ENCODE measurements around the gene HOXB5.

HOXB5 gene

DNA sequence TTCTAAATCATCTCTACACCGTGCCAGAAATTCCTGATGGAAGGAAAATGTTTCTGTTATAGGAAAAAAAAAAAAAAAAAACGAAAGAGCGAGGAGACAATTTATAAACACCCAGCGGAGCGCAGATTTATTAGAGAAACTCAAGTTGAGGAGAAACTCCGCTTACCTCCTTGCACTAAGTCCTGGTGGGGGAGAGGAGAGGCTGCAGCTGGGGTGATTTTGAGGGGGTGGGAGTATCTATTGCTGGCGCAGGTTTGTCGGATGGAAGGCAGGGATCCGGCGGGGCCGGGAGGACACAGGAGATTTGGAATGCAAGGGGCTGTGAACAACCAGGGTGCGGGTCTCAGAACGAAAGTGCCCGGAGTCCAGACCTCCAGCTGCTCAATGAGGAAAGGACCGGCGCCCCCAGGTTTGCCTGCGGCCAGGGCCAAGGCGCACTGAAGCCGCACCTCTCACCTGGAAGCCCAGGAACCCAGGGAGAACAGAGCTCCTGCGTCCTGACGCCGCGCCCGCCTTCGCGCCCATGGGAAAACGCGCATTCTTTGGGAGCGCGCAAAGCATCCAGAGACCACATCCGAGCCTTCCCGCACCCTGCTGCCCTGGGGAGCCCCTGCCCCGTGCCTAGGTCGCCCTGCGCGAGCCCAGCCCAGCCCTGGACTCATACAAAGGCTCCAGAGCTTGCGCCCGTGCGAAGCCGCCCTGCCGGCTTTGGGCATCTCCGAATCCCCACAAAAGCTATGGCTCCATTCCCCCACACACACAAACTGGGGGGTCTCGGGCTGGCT, 24.1 kb upstream of the HOXB5 start:
- no peak for DNase-seq

DNA sequence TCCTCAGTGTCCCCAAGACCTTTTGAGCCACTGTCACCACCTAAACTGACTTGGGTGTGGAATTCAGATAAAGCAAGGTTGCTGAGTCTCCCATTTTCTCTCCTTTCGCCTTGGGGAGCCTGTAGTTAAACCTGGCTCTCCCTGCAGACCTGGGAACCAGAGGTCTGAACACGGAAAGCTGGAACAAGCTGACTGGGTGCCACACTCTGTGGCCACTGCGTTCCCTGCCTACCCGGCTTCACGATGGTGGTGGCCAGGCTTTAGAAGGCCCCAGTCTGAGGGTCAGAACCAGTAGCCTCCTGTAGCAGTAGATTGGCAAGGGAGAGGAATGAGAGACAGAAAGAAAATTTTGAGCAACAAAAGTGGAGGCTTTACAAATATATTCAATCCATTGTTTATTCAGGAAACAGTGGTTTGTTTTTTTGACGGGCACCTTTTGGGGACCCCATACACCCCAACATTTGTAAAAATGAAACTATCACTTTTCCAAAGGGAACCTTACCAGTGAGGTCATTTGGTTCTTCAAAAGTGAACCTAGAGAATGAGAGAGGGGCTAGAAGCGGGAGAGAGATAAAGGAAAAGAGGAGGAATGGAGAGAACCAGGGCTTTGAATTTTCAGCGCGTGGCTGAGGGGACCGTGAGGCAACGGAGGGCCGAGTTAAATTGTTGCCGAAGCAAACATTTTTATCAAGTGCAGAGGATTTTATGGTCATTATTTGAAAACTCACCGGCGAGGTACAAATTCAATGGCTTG, 23.3 kb upstream of the HOXB5 start:
- DNase-seq = no peak

DNA sequence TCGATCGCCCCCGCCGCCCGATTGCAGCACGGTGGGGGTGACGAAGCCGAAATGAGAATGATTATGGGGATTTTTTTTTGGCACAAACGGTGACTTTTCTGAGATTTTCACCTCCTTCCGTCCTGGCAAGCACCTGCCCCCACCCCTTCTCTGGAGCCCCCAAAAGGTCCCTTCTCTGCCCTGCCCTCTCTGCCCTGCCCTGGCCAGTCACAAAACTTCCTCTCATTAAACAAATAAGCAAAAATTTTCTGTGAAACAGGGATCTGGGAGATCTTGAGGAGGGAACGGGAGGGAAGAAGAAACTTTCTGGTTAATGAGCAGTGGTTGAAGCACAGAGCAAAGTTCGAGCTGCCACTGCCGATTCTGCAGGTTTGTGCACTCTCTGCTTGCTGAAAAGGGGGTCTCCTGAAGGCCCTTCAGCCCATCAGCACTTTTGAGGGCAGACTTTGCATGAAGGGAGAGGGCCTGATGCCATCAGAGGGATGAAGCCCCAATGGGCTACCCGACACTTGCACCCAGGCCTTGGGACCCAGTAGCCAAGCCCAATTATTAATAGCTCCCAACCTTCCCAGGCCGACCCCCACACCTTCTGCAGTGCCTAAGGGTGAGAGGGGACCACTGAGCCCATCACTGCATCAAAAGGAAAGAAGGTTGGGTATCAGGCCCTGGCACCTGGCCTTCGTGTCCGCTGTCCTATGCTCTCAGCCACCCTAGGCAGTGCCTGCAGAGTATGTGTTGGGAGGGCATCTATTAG, 22.6 kb upstream of the HOXB5 start:
- DNase-seq = no peak

DNA sequence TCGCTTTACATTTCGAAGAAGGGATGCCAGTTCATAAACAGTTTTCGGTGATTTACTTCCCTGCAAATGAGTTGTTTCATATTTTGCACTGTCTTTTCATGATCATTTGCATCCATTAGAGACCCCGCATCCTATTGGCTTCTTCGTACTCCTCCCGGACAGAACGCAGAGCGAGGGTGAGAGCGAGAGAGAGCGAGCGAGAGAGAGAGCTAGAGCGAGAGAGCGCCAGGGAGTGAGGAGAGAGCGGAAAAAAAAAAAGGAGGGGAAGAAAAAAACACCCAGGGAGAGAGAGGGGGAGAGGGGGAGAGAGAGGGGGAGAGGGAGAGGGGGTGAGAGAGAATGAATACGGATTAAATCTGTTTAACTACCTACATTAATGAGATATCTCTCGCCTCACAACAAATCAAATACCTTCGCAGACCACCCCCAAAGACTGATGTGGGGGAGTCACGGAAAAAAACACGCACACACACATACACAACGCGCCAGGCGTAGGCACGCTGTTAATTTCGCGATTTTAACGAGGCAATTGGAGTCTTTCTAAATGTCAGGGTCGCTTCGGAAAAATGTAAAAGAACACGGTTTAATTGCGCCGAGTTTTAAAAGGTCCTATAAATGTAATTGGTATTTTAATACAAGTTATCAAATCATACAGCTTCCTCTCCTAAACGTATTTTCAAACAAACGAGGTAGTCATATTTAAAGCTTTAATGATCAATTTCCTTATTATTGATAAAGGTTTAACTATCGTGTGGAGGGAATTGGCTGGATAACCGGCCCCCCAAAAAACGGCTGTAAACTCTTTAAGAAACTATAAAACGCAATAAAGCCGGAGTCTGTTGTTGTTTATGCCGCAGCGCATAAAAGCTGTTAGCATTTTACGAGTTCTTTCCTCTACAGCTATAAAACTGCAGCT, 21.7 kb upstream of the HOXB5 start, which contains the start of gene HOXB8:
HOXB8 (minus strand) TSS at position 246 of the 916 bp plus-strand sequence. CDS start 588 bp downstream, outside the sequence.
- DNase-seq = no peak

DNA sequence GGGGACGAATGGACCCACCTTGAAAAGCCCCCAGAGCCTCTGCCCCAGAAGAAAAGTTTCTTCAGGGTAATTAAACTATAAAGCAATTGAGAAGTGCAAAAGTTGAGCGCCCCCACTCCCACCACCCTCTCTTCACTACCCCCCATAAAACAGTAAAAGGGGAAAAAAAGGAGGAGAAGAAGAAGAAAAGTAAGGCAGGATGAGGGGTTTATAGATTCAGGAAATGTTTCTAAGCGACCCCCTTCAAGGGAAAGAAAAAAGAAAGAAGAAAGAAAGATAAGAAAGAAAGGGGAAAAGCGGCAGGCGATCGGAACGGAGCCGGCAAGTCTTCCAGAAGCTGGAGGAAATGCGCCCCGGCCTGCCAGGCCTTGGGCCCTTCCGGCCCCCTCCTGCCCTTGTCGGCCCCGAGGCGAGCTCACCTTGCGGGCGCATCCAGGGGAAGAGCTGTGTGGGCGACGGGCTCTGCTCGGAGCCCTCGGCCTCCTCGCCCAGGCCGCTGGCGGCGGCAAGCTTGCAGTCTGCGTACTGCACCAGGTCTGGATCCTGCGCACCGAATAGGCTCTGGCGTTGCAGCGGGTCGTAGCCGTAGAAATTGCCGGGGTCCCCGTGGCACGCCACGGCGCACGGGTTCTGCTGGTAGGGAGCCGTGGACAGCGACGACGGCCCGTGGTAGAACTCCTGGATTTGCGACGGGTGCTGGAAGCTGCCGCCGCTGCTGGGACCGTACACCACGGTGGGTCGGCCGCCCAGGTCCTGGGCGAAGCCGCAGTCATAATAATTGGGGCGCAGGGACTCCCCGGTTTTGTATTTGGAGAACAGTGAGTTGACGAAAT, 20.5 kb upstream of the HOXB5 start:
- no peak for DNase-seq

DNA sequence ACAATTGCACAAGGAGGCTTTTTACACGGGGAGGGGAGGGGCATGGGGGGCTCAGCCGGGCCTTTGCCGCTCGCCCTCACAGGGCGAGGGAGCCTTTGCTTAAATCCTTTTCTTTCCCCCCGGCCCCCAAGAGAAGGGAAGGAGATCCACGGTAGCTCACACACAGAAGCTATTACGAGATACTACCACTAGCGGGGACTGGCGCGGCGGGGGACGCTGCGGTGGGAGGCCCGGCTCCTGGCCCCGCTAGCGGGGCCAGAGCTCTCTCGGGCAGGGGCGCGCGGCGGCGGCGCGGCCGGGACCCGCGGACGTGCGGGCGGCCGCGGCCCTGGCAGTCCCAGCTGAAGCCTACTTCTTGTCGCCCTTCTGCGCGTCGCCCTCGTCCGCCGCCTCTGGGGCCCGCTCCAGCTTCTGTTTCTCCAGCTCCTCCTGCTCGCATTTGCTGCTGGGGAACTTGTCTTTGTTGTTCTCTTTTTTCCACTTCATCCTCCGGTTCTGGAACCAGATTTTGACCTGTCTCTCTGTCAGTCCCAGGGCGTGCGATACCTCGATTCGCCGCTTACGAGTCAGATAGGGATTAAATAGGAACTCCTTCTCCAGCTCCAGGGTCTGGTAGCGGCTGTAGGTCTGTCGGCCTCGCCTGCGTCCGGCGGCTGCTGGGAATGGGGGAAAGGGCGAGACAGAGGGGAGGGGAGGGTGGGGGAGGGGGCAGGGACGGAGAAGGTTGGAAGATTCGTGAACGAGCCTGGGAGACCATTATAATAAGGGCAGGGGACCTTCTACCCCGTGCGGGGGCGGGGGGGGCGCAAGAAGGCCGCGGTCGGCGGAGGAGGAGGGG, 19.5 kb upstream of the HOXB5 start:
- no peak for DNase-seq

DNA sequence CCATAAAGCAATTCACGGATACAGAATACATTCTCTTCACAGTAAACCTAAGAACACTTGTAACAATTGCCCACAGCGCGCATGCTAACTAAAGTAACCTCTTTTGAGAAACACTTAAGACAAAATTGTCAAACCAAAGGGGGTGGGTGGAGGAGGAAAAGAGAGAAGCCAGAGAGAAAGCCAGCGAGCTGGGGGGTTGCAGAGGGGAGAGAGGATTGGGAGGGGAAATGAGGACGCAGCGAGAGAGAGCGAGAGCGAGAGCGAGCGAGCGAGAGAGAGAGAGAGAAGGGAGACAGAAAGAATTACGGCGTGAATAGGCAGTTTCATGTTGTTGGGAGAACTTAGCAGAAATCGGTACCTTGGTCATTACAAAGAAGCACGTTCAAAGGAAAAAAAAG, 18.9 kb upstream of the HOXB5 start:
- DNase-seq = no peak

DNA sequence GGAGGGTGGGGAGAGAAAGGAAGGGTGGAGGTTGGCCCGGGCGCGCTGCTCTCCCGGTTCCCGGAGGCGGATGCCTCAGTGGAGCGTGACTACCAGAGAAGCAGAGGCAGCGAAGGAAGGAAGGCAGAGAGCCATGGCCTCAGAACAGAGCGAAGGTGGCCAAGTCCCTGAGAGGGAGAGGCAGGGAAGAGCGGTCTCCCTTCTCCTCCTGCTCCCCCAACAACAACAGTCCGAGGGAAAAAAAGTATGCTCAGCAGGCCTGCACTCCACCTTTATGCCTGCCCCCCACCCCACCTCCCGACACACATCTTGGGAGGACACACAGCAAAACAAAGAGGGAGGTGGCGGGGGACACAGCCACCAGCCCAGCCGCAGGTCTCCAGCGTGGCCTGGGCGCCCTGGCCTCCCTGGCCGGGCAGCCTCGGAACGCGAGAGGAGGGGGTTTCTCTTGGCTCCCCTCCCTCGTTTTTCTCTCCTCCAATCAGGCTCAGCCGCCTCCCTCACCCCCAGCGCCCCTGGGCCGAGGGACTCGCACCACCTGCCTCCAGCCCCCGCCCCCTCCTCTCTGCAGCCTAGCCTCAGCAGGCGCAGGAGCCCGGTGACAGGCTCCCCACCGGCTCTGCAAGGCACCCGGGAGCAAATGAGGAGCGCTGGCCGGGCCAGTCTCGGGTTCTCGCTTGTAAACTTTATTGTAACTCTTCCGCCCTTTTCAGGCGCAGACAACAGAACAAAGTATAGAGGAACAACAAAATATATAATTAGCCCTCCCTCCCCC, 18.3 kb upstream of the HOXB5 start:
- DNase-seq = no peak

DNA sequence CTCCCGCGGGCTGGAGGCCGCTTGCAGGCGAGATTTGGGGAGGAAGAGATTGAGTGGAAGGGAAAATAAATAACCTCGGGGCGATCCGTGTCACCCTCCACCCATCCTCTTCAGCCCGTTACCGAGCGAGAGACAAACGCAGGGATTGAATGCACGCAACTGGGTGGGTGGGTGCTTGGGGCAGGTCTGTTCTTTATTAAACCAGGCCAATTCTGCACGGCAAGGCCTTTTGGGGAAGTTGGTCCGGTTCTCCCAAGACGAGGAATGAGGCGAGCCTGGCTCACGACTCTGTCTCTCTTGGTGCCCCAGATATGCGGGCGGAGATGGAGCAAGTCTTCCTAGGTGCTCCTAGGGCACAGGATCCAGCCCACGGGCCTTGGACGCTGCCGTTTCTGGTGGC, 17.6 kb upstream of the HOXB5 start:
- DNase-seq = no peak

DNA sequence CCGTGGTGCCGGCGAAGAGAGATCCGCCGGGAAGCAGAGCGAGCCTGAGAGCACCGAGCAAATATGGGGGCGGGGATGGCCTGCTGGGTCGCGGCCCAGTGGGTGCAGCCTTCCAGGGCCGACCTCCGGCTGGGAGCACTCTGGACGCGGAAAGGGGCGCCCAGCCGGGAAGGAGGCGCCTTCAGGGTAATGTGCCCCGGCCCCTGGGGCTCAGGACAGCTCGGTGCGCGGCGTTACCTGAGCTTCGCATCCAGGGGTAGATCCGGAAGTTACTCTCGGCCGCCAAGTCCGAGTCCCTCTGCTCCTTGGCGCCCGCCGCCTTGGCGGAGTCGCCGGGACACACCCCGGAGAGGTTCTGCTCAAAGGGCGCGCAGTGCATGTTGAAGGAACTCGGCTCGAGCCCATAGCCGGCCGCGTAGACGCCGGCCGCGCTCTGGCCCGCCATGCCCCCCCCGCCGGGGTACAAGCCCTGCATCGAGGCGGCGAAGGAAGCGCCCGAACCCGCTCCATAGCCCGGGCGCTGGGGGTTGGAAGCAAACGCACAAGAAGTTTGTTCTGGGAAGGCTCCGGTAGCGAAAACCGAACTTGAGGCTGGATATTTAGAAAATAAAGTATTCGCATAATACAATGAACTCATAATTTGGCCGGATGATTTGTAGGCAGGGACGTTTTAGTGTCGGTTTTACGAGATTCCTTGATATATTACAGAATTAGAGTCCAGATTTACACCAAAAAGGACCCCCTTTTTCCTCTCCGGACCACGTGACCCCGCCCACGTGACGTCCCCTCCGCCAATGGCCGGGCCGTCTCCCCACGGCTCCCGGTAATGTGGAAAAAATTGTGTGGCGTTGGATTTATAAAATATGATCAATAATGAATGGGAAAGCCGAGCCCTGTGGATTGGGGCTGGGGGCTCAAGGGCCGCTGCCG, 17.0 kb upstream of the HOXB5 start, which contains the start of gene HOXB7:
HOXB7 (minus strand) TSS at position 736 of the 930 bp plus-strand sequence; CDS start at position 637, 99 bp downstream.
- peak in 4 of 58 donors; percentile 1 to 10 (median 6) for DNase-seq

DNA sequence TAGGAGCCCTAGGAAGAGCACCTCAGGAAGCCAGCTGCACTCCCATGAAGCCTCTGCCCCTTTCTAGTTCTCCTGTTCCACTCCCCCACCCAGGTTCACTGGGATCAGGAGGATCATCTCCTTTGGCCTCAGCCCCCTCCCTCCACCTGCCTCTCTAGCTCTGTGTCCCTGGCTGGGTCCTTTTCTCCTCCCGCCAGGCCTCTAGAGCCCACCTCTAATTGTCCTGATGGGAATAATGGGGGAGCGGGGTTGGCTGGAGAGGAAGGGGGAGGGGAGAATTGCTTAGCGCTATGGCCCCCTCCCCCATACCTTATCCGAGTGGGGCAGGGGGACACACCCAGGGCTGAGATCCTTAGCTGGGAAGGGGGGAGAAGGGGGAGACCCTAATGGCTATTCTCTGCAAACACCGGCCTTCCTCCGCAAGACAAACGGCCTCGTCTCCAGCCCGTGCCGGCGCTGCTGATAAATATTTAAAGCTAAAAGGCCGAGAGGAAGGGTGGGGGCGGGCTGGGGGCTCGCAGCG, 16.2 kb upstream of the HOXB5 start:
- DNase-seq = no peak

DNA sequence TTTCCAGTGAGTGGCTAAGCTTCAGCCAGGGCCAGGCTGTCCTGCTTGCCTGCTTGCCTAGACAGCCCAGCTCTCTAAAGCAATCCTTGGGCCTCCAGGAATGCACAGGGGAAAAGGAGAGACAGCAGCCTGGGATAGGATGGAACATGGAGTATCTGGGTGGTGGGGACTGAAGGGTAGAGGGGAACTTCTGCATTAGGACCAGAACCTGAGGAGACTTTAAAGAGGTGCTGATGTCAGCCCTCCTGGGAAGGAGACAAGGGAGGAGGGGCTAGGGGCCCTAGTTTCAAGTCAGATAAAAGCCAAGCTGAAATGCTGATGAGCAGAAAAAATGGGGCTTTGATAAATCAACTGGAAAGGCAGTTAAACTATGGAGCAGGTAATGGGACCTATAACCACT, 15.5 kb upstream of the HOXB5 start:
- DNase-seq = no peak

DNA sequence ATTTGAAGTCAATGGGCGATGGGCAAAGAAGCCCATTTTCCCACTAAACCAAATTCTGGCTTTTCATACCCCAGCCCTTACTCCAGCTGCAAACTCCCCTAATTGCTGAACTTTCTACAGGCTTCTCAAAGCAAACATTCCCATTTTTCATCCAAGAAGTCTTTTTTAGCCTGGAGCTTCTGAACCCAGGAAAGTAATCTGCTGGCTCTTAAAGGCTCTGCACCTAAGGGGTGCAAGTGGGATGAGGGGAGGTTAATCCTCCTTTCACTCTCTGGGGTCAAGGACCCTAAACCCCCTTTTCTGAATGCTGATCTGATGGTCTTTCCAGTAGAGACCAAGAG, 14.9 kb upstream of the HOXB5 start:
- DNase-seq = no peak

DNA sequence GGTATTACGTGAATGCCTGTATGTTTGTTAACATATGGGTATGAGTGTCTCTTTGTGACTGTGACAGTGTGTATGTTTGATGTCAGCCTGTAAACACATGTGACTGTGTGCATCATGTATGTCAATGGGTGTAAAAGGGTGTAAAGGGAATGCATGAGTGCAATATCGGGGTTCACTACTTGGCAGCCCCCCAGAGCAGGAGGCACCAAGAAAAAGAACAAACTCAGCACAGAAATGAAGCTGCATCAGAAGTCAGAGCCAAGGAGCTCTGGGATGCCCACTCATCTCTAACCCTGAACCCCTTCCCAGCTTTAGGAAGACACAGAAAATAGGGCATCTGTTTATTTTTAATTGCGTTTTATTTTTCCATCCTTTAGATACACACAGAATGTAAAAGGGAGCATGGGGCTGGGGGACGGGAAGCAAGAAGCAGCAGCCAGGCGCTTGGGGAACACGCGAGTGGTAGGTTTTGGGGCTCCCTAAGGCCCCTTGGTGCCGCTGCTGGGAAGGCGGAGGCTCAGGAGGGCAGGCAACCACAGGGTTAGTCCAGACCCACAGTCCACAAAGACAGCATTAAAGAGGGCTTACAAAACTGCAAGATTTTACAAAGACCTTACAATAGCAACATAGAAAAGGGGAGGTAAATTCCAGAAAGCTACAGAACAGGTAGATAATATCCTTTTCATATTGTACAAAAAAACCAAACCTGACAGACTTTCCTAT, 13.5 kb upstream of the HOXB5 start:
- DNase-seq = no peak

DNA sequence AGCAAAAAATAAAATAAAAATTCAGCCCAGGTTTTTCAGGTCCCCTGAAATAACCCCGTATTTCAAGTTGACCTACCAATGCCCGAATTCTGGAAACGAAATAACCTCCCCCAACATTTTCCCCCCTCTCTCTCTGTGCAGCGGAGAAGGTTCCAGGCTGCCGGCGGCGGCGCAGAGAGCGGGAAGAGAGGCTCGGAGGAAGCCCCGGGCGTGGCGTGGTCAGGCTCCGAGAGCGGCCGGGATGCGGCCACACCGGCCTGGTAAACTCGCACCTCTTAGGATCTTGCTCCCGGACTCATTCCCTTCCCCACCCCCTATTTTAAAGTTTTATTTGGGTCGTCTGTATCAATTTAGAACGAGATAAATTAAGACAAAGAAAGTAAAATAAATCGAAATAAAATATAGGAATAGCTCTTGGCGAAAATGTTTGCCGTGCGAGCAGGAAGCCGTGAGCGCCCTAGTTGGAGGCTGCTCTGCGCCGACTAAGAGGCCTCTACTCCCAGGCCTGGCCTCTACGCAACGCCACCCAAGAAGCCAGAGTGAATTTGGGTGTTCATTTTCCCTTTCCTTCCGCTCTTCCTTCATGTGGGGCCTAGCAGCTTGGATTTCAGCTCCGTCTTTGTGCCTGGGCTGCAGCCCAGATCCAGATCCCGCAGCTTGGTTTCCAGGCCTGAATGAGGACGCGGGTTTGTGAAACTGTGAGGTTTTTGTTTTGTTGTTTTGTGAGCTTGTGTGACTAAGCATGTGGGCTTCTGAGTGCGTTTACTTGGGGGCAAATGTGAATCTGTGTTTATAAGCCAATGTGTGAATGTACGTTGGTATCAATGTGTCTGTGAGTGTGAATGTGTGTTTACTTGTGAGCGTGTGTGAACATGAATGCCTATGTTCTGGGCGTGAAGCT, 12.7 kb upstream of the HOXB5 start:
- DNase-seq = no peak
